Forelimb muscle (tissue), 1 donor: ENCODE results near the gene DDIT3. TPM values are rescaled to one million over a fixed set of nuclear protein-coding genes. Genes with fewer than 3 reads are reported as not detected.
"Not testable (repeated sequence)": the region's sequence is repeated elsewhere in the genome, so short reads cannot be mapped to it uniquely, and the experiment has no call there.

Experiments used
- DNase-seq: peaks from one replicate; pipeline ENCODE4 v3.0.0-alpha.2; 2013; ENCODE audit warnings: low read depth
- polyA plus RNA-seq: library from polyadenylated mRNA; unstranded; fragments of 120-200 nt; gene quantifications from one replicate; pipeline ENCODE4 v1.2.1, GENCODE V29; 2013; ENCODE audit not compliant: insufficient read length

DDIT3 gene, protein sequence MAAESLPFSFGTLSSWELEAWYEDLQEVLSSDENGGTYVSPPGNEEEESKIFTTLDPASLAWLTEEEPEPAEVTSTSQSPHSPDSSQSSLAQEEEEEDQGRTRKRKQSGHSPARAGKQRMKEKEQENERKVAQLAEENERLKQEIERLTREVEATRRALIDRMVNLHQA
- 12.6 TPM for polyA plus RNA-seq

GRCh38 chr12:57520053-57520818 lies at the start of gene DDIT3:
Gene DDIT3, minus strand, starts transcription at chr12:57520514. Its CDS starts 3,108 bp downstream, at chr12:57517406.
- peak; percentile 91 for DNase-seq

DNA sequence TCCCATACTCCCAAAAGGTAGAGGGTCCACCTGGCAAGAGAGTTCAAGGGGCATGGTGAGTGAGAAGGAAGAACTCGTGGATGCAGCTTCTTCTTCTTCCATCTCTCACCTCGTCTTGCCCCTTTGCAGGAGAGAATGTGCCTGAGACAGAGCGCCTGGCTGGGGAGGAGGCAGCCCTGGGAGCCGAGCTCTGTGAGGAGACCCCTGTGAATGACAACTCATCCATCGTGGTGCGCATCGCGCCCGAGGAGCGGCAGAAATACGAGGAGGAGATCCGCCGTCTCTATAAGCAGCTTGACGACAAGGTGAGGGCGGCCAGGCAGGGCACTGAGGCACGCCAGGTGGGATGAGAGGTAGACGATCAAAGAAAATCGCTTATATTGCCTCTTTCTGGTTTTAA lies 49.5 kb upstream of the DDIT3 start:
- no peak for DNase-seq

GRCh38 chr12:57568838-57569237 lies 48.5 kb upstream of the DDIT3 start:
- no peak for DNase-seq

GRCh38 chr12:57564178-57564740 lies 43.9 kb upstream of the DDIT3 start:
- DNase-seq, result no peak

GRCh38 chr12:57563358-57563757 lies 43.0 kb upstream of the DDIT3 start:
- no peak for DNase-seq

GRCh38 chr12:57561117-57561516 lies 40.8 kb upstream of the DDIT3 start:
- not testable (repeated sequence) for DNase-seq

- DNase-seq, result no peak
These were observed 40.2 kb upstream of the DDIT3 start for GRCh38 chr12:57560516-57560915.

DNA sequence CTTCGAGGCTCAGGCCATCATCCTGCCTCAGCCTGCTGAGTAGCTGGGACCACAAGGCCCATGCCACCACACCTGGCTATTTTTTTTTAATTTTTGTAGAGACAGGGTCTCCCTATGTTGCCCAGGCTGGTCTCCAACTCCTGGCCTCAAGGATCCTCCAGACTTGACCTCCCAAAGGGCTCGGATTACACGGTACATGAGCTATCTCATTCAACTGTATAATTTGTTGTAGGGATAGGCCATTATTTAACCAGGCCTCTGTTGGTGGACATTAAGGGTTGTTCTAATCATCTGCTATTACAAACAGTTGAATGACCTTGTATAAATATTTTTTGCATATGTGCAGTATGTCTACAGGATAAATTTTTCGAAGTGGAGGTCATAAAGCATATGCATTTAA lies 38.5 kb upstream of the DDIT3 start:
- DNase-seq, result no peak

DNA sequence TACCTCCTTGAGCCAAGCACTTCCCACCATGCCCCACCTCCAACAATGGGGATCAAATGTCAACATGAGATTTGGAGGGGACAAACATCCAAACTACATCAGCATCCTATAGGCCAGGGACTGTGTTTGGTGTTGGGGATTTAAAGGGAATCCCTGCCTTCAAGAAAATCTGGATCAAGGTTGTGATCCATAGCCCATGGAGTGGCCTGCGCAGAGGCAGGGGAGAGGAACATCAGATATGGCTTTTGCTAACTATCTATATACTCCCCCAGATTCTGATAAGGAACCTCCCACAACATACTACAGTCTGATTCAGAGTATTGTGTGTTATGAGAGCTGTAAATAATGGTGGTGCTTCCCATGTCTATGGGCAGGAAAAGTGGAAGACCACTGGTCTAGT lies 34.6 kb upstream of the DDIT3 start:
- DNase-seq, result no peak

- no peak for DNase-seq
These were observed 34.1 kb upstream of the DDIT3 start for GRCh38 chr12:57554453-57554852.

DNA sequence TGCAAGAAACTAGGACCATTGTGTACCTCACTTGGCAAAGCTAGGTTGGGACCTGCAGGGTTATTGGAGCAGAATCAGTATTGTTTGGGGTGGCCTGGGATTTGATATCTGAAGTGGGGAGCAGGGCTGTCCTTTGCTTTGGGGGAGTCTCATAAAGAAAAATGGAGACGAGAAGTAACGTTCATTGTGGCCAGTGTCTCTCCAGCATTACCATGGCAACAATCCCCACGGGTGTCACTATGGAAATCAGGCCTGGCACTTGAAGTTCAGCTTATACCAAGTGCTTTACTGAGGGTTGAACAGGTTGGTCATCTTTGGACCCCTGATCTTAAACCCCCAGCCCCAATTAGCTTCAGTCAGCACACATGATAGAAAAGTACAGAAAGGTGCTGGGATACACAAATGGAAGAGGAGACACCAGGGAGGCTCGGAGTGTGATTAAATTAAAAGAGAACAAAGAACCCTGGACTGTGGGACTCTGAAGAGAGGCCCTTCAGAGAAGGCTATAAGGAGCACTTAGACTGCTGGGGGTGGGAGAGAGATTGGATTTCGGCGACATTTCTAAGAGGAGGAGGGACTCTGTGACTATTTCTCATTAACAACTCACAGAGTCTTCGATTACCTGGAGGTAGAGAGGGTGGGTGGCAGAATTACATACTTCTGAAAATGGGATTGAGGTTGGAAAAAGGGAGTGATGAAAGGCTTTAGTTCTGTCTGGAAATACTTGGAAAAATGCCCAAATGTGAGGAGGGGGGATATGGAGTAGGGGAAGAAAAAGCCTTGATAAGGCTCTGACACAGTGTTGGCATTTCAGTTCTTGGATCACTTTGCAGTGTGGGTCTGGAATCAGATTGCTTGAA lies 33.3 kb upstream of the DDIT3 start:
- DNase-seq, result no peak

DNA sequence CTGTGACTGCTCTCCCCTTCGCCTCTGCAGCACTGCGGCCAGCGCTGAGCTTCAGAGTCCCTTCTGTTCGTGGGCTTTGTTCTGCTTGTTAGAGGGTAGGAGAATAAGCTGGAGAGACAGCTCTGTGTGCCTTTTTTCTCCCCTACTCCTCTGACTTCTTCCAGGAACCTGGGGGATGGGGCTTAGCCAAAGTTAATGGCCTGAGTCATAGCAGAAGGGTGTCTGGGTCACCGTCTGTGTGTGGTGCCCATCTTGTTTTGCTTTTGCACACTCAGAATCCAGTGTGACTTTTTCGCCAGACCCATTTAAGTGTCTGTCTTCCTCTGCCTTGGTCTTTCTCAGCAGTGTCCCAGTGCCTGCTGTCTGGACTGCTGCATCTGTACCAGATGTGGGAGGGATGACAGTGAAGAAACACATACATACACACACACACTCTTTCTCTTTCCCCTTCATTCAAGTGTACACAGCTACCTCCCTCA lies 32.6 kb upstream of the DDIT3 start:
- DNase-seq, result no peak

DNA sequence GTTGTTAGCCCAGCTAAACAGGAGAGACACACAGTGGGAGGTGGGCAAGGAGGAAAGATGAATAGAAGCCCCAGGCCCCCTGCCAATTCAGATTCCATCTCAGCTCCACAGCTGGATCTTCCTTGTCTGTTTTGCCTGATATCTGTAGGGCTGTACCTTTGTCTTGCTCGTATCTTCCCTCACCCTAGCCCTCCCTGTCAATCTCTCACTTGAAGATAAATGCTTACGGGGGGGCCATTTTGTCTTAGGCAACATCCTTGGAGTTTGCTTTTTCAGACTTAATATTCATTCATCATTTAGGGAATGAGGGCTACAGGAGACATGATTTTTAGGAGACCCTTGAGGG lies 32.0 kb upstream of the DDIT3 start:
- DNase-seq, result no peak

GRCh38 chr12:57551637-57552305 lies 31.5 kb upstream of the DDIT3 start:
- DNase-seq, result no peak

- no peak for DNase-seq
These were observed 30.6 kb upstream of the DDIT3 start for GRCh38 chr12:57550641-57551549.

DNA sequence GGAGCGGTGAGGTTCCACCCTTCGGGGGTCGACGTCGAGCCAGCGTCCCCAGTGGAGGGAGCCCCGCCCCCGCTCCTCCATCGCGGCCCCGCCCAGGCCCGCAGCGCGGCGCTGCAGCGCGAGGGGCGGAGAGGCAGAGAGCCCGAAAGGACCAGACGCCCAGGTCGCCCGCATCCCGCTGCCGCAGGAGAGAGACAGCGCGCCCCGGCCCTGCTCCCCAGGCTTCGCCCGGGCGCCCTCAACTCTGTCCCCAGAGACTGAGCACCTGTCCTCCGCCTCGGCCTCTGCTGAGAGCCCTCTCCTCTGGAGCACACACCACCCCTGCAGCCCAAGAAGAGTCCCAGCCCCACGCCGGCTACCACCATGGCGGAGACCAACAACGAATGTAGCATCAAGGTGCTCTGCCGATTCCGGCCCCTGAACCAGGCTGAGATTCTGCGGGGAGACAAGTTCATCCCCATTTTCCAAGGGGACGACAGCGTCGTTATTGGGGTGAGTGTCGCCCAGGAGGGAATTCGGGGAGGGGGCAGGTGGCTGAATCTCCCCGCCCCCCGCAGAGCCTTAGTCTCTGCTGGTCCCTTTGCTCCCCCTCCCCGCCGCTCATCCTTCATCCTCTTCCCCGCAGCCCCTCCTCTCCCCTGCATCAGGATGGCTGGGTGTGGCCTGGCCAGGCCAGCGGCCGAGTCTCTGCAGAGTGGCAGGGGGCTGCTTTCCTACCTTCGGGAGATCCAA lies 29.8 kb upstream of the DDIT3 start, which contains the start of gene KIF5A:
Gene KIF5A (plus strand): TSS at position 136 of the 732 bp plus-strand sequence. CDS start 228 bp downstream, at position 364.
- no peak for DNase-seq

DNA sequence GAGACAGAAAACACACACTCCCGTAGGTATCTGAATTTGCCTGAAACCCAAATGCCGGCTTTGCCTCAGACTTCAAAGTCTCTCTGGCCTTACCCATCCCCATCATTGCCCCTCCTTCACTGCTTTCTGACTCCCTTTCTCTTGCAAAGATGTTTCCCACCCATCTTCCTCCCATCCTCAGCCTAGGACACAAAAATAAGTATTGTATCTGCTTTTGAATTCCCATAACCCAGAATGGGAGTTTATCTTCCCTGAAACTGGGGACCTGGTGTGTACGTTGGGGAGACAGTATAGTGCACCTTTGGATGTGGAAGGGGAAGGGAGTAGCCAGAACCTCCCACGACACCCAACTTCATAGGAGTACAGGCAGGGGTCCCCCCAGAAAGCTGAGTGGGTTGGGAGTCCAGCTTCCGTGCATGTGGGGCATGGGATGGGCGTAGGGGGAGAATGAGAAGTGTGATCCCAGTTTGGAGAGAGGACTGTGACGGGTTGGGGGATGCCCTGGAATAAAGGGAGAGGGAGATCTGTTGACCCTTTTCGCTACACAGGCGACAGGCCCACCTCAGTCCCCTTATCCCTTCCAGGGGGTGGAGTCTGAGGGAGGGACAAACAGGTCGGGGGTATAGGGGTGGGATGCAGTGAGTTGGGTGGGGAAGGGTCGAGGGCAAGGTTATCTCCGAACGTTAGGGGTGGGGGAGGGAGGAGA lies 29.0 kb upstream of the DDIT3 start:
- no peak for DNase-seq

GRCh38 chr12:57548488-57548887 lies 28.2 kb upstream of the DDIT3 start:
- DNase-seq, result no peak

DNA sequence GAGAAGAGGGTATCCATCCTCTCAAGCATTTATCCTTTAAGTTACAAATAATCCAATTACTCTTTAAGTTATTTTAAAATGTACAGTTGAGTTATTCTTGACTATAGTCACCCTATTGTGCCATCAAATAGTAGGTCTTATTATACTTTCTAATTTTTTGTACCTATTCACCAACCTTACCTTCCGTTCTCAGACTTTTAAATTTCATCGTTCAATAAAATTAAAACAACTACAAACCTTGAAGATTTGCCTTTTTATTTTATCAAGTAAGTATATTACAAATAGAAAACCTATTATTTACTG lies 27.6 kb upstream of the DDIT3 start:
- no peak for DNase-seq
